B cell (primary cell): ENCODE data around the gene RASGRP3. TPM values are rescaled to one million over a fixed set of nuclear protein-coding genes. Genes with fewer than 3 reads are reported as not detected.
A peak's percentile ranks its signal among the peaks of the same experiment; 100 is the strongest.

Experiments
- ATAC-seq: fragments of 200-7000 bp; cut with Tn5 transposase; one replicate; pipeline ENCODE4 v1.10.0; 2021; ENCODE audit warnings: low read depth, mild to moderate bottlenecking, moderate number of reproducible peaks, moderate library complexity
- CTCF ChIA-PET: fragments of 350-600 bp; sonication (Branson Sonifier 250); formaldehyde crosslinking; loops from one replicate; lab custom pipeline; 2021; ENCODE audit warnings: antibody characterized with exemption, inconsistent platforms; lab: Charles Lee
- POLR2A ChIA-PET: fragments of 350-600 bp; sonication (Branson Sonifier 250); formaldehyde crosslinking; loops from one replicate; lab custom pipeline; 2021; ENCODE audit warnings: antibody characterized with exemption; lab: Charles Lee
- DNase-seq: peaks from one replicate; pipeline ENCODE4 v3.0.0; 2013
- H2AFZ ChIP-seq: 2 replicates; pipeline ENCODE4 v1.6.1; 2012; ENCODE audit warnings: mild to moderate bottlenecking, low read depth, low read length; ENCODE audit not compliant: insufficient read depth, poor library complexity, severe bottlenecking
- H3K27ac ChIP-seq, 2 donors: 1 replicate in 1 of 2; 2 replicates in 1 of 2; pipeline ENCODE4 v1.5.1; 2012 to 2013; ENCODE audit warnings: low read length in 2 of 2, mild to moderate bottlenecking in 2 of 2, moderate library complexity in 1 of 2
- H3K27me3 ChIP-seq, 4 experiments: fragments of 200-600 bp in 1 of 4; sonication (generic) in 1 of 4; replicated peaks in 1 of 4; 1 replicate in 2 of 4; 2 replicates in 2 of 4; pipeline versions ENCODE4 v1.6.1 to v1.7.0; 2013 to 2016; ENCODE audit warnings: low read length in 3 of 4, mild to moderate bottlenecking in 2 of 4, mixed read lengths in 1 of 4, moderate library complexity in 1 of 4; ENCODE audit not compliant: insufficient read depth in 4 of 4, control insufficient read depth in 3 of 4; ENCODE audit errors: control extremely low read depth in 1 of 4
- H3K36me3 ChIP-seq, 2 experiments: replicated peaks in 1 of 2; 1 replicate in 1 of 2; 2 replicates in 1 of 2; pipeline versions ENCODE4 v1.6.1 to v1.7.1; 2013; ENCODE audit warnings: low read length in 1 of 2; ENCODE audit not compliant: insufficient read depth in 2 of 2, control insufficient read depth in 1 of 2; ENCODE audit errors: control extremely low read depth in 1 of 2, extremely low read depth in 1 of 2
- H3K4me1 ChIP-seq, 2 donors: fragments of 200-600 bp in 1 of 2; sonication (generic) in 1 of 2; 1 replicate in 1 of 2; 2 replicates in 1 of 2; pipeline versions ENCODE4 v1.5.1 to v1.6.1; 2013 to 2017; ENCODE audit warnings: low read length in 2 of 2; ENCODE audit not compliant: control insufficient read depth in 2 of 2, insufficient read depth in 2 of 2
- H3K4me2 ChIP-seq: replicated peaks from 2 replicates; pipeline ENCODE3; 2012; ENCODE audit warnings: mild to moderate bottlenecking, low read depth, low read length; ENCODE audit not compliant: poor library complexity, severe bottlenecking
- H3K4me3 ChIP-seq, 5 experiments: fragments of 200-600 bp in 1 of 5; sonication (generic) in 1 of 5; 1 replicate in 3 of 5; 2 replicates in 2 of 5; pipeline versions ENCODE4 v1.5.1 to v1.7.0; 2011 to 2016; ENCODE audit warnings: low read length in 4 of 5, mild to moderate bottlenecking in 4 of 5, low read depth in 2 of 5, control low read depth in 1 of 5, moderate library complexity in 1 of 5; ENCODE audit not compliant: insufficient read depth in 1 of 5; ENCODE audit errors: control extremely low read depth in 1 of 5, extremely low read depth in 1 of 5
- H3K79me2 ChIP-seq: fragments of 200-600 bp; sonication (generic); one replicate; pipeline ENCODE4 v1.6.0; 2016; ENCODE audit warnings: low read length; ENCODE audit not compliant: control insufficient read depth, insufficient read depth
- H3K9ac ChIP-seq: fragments of 200-600 bp; sonication (generic); 2 replicates; pipeline ENCODE4 v1.6.1; 2017; ENCODE audit warnings: mild to moderate bottlenecking, low read length, moderate library complexity
- H3K9me3 ChIP-seq, 3 donors: one replicate each; pipeline versions ENCODE4 v1.6.1 to v1.7.1; 2013; ENCODE audit warnings: low read length in 2 of 3; ENCODE audit not compliant: control insufficient read depth in 2 of 3, insufficient read depth in 1 of 3; ENCODE audit errors: control extremely low read depth in 1 of 3
- H4K20me1 ChIP-seq: 2 replicates; pipeline ENCODE4 v1.6.0; 2012; ENCODE audit warnings: mild to moderate bottlenecking, low read length; ENCODE audit not compliant: insufficient read depth, control insufficient read depth, poor library complexity, severe bottlenecking
- H3K27ac Mint-ChIP-seq: one replicate; pipeline ENCODE4 v1.8.0; 2021; ENCODE audit warnings: mixed read lengths
- H3K27me3 Mint-ChIP-seq: one replicate; pipeline ENCODE4 v1.8.0; 2021; ENCODE audit warnings: mixed read lengths
- H3K4me1 Mint-ChIP-seq: one replicate; pipeline ENCODE4 v1.8.0; 2021; ENCODE audit warnings: mixed read lengths
- H3K4me3 Mint-ChIP-seq: one replicate; pipeline ENCODE4 v1.8.0; 2021; ENCODE audit warnings: mixed read lengths
- H3K9me3 Mint-ChIP-seq: one replicate; pipeline ENCODE4 v1.8.0; 2022; ENCODE audit warnings: mixed read lengths; ENCODE audit not compliant: insufficient read depth
- CTCF ChIP-seq: fragments of 200-600 bp; IDR thresholded peaks from one replicate; pipeline ENCODE4 v1.8.0; 2022; ENCODE audit warnings: antibody characterized with exemption, mild to moderate bottlenecking
- EZH2 ChIP-seq: IDR thresholded peaks from 2 replicates; pipeline ENCODE4 v1.6.1; 2012; ENCODE audit warnings: borderline replicate concordance, low read depth, mild to moderate bottlenecking, moderate library complexity, low read length; ENCODE audit not compliant: insufficient read depth, poor library complexity, severe bottlenecking
- WGBS: methylation state at CpG from one replicate; pipeline ENCODE4 v1.1.5; 2013; ENCODE audit warnings: missing lambda C conversion rate; ENCODE audit not compliant: insufficient coverage; 5-methylcytosine and 5-hydroxymethylcytosine counted together
- intact Hi-C: fragments of 100-400 bp; cut with micrococcal nuclease; formaldehyde crosslinking; loops from one replicate; pipeline ENCODE4 v1.10.0; 2022
- polyA plus RNA-seq: library from polyadenylated mRNA; depleted of rRNA; stranded (reverse); fragments of >200 nt; gene quantifications from 2 replicates; pipeline ENCODE4 v1.2.3, GENCODE V29; 2012
- total RNA-seq, 2 donors: library from RNA; stranded (reverse); fragments of 120-200 nt in 1 of 2; gene quantifications; 1 replicate in 1 of 2; 2 replicates in 1 of 2; pipeline versions ENCODE4 v1.2.3 to v1.2.4, GENCODE V29; 2013 to 2022

Gene RASGRP3
- total and polyA plus RNA-seq, 2 donors (not counting 1 experiment from before 2014, with no cell fraction given) = 67.5 to 107 TPM

- Histone ChIP-seq H2AFZ (no peak overlapping the region), H3K27me3 (no peaks in the 10 kb centered on the region), H3K9me3 (peaks cover 2 to 6% (median 5%) of the 10 kb centered on the region in 3 donors), H3K79me2 (peaks cover 100% of the 10 kb centered on the region), H3K4me2 (peak overlapping the region; percentile 67), H3K4me1 (peaks cover 88 to 91% of the 10 kb centered on the region in 2 donors), H4K20me1 (no peaks in the 10 kb centered on the region), H3K36me3 (peaks cover 1 to 9% of the 10 kb centered on the region in 2 experiments), H3K27ac (peak overlapping the region; percentile 78 to 85), H3K9ac (peak overlapping the region; percentile 45), H3K4me3 (peak overlapping the region in 3 of 5 experiments; percentile 1 to 47 (median 16))
- ChIA-PET CTCF (interaction anchor here (0.7 to 2.7 kb wide), 5 partner anchors 8 to 73 kb away, joined by 3 to 13 read pairs (median 4); partner anchors contain the start of gene RASGRP3), POLR2A (interaction anchor here (1.0 to 1.5 kb wide), 3 partner anchors 10 to 14 kb away, joined by 3 to 5 read pairs (median 3); partner anchors contain the start of gene RASGRP3)
- DNase-seq (peak; percentile 38), ATAC-seq (peak; percentile 32)
- Mint-ChIP-seq H3K27me3 (no peaks in the 10 kb centered on the region), H3K4me3 (peak overlapping the region; percentile 82), H3K9me3 (no peaks in the 10 kb centered on the region), H3K4me1 (peaks cover 85% of the 10 kb centered on the region), H3K27ac (peak overlapping the region; percentile 93)
- intact Hi-C loops = no loop called here
- TF ChIP-seq EZH2 = no peak
- no peak for TF ChIP-seq CTCF
- 2% methylated on average over 2 of the region's 2 CpGs for WGBS
Observed at GRCh38 chr2:33489835-33490431, 13.5 kb downstream of the RASGRP3 start.
